Measurements from ENCODE around the gene TRAPPC2L. TPM values are rescaled to one million over a fixed set of nuclear protein-coding genes. Genes with fewer than 3 reads are reported as not detected.

TRAPPC2L gene
- total RNA-seq, 2 donors from 2014 or later: 110 TPM

- Mint-ChIP-seq H3K27ac (no peak overlapping the region), H3K36me3 (ENCODE audit: low read depth) (peaks cover 12% of the 10 kb centered on the region), H3K27me3 (ENCODE audit: insufficient read depth) (no peaks in the 10 kb centered on the region), H3K4me3 (no peak overlapping the region), H3K9me3 (no peaks in the 10 kb centered on the region), H3K4me1 (no peaks in the 10 kb centered on the region)
- DNase-seq: no peak
- Histone ChIP-seq H3K9ac (ENCODE audit: extremely low read depth, low read length, poor library complexity, severe bottlenecking) (no peak overlapping the region), H3K36me3 (ENCODE audit: control insufficient read depth, insufficient read depth, low read length) (no peaks in the 10 kb centered on the region), H3K27ac (ENCODE audit: low read depth, low read length) (no peak overlapping the region), H3K27me3 (ENCODE audit: control insufficient read depth, insufficient read depth, low read length, poor library complexity, severe bottlenecking) (no peaks in the 10 kb centered on the region), H3K4me1 (ENCODE audit: control insufficient read depth, insufficient read depth, low read length) (no peaks in the 10 kb centered on the region), H3K4me3 (ENCODE audit: low read length) (no peak overlapping the region), H3K9me3 (ENCODE audit: control insufficient read depth, low read length) (no peaks in the 10 kb centered on the region)
- no peak for TF ChIP-seq CTCF (conservative IDR thresholded peaks at IDR 0.05)
- 93 to 95% methylated on average over 25 to 40 of the region's 40 CpGs for WGBS, 2 experiments (ENCODE audit: insufficient coverage in 1 of 2, insufficient read length in 1 of 2)
Measured at GRCh38 chr16:88841521-88842307, 15.2 kb upstream of the TRAPPC2L start.

DNA sequence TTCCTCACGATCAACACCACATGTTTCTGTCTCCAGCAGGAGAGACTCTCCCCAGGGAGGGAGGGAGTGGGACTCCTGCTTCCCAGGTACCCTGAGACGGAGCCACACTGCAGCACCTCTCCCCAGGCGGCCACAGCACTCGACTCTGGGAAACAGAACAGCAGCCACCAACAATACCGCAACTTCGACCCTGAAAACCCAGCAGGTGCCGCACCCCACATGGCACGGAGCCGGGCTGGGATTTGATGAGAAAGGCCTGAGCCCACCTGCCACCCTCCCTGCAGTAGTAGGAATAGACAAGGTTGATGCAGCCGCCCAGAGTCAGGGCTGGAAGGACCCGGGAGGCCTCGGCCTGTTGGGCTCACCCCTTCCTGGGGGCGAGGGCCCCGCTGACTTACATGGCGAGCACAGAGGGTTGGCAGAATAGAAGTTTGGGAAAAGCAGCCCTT is 14.6 kb upstream of the TRAPPC2L start:
- 89 to 90% methylated on average over 11 to 15 of the region's 15 CpGs for WGBS, 2 experiments (ENCODE audit: insufficient coverage in 1 of 2, insufficient read length in 1 of 2)
- Mint-ChIP-seq H3K9me3 (no peaks in the 10 kb centered on the region), H3K36me3 (ENCODE audit: low read depth) (peaks cover 13% of the 10 kb centered on the region), H3K4me3 (no peak overlapping the region), H3K27ac (no peak overlapping the region), H3K27me3 (ENCODE audit: insufficient read depth) (no peaks in the 10 kb centered on the region), H3K4me1 (no peaks in the 10 kb centered on the region)
- Histone ChIP-seq H3K27me3 (ENCODE audit: control insufficient read depth, insufficient read depth, low read length, poor library complexity, severe bottlenecking) (no peaks in the 10 kb centered on the region), H3K36me3 (ENCODE audit: control insufficient read depth, insufficient read depth, low read length) (no peaks in the 10 kb centered on the region), H3K4me3 (ENCODE audit: low read length) (no peak overlapping the region), H3K4me1 (ENCODE audit: control insufficient read depth, insufficient read depth, low read length) (no peaks in the 10 kb centered on the region), H3K9me3 (ENCODE audit: control insufficient read depth, low read length) (no peaks in the 10 kb centered on the region), H3K27ac (ENCODE audit: low read depth, low read length) (no peak overlapping the region), H3K9ac (ENCODE audit: extremely low read depth, low read length, poor library complexity, severe bottlenecking) (no peak overlapping the region)
- no peak for DNase-seq
- TF ChIP-seq CTCF (conservative IDR thresholded peaks at IDR 0.05): no peak

DNA sequence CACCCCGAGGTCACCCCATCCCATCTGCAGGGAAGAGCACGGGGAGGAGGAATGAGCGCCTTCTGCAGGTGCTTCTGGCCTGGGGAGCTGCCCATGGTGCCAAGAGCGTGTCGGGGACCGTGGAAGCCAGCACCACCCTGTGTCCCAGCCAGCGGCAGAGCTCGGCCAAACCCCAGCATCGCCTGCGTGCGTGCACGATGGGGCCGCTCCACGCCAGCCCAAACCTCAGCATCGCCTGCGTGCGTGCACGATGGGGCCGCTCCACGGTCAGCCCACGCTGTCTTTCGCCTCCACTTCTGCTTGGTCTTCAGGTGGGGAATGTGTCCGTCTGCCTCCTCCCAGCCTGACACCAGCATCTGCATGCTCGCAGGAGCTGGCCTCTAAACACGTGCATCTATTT is 14.1 kb upstream of the TRAPPC2L start:
- Histone ChIP-seq H3K27me3 (ENCODE audit: control insufficient read depth, insufficient read depth, low read length, poor library complexity, severe bottlenecking) (no peaks in the 10 kb centered on the region), H3K27ac (ENCODE audit: low read depth, low read length) (no peak overlapping the region), H3K4me1 (ENCODE audit: control insufficient read depth, insufficient read depth, low read length) (no peaks in the 10 kb centered on the region), H3K9ac (ENCODE audit: extremely low read depth, low read length, poor library complexity, severe bottlenecking) (no peak overlapping the region), H3K9me3 (ENCODE audit: control insufficient read depth, low read length) (no peaks in the 10 kb centered on the region), H3K36me3 (ENCODE audit: control insufficient read depth, insufficient read depth, low read length) (no peaks in the 10 kb centered on the region), H3K4me3 (ENCODE audit: low read length) (no peak overlapping the region)
- H3K9me3 Mint-ChIP-seq: no peaks in the 10 kb centered on the region
- H3K36me3 Mint-ChIP-seq (ENCODE audit: low read depth): peaks cover 18% of the 10 kb centered on the region
- H3K4me1 Mint-ChIP-seq: no peaks in the 10 kb centered on the region
- H3K27ac Mint-ChIP-seq: no peak overlapping the region
- H3K27me3 Mint-ChIP-seq (ENCODE audit: insufficient read depth): no peaks in the 10 kb centered on the region
- TF ChIP-seq CTCF (conservative IDR thresholded peaks at IDR 0.05): no peak
- no peak overlapping the region for H3K4me3 Mint-ChIP-seq
- whole genome bisulfite sequencing, 2 experiments (ENCODE audit: insufficient coverage in 1 of 2, insufficient read length in 1 of 2): 95 to 96% methylated on average over 17 to 25 of the region's 25 CpGs
- DNase-seq: no peak
